Measurements from ENCODE around the gene NTHL1. TPM values are rescaled to one million over a fixed set of nuclear protein-coding genes. Genes with fewer than 3 reads are reported as not detected.
A peak's percentile ranks its signal among the peaks of the same experiment; 100 is the strongest.

The NTHL1 gene
- total and polyA plus RNA-seq, 9 of the 15 experiments (the other 6 are each of a cell fraction or from before 2014, with no cell fraction given), result 1.1 to 58.8 (median 17.6) TPM

GRCh38 chr16:2003231-2003826 lies 44.3 kb downstream of the NTHL1 start:
- in situ Hi-C loops (cut with MboI), result no loop called here
- H4K20me1 ChIP-seq (replicated peaks; ENCODE audit: control insufficient read depth, insufficient read depth, low read length), result peaks cover 39% of the 10 kb centered on the region
- CTCF ChIA-PET (ENCODE audit: low intra/inter-chr PET ratio), result no interaction called here
- POLR2A ChIA-PET, result interaction anchor here (0.6 to 3.0 kb wide), 11 partner anchors 15 to 502 kb away, joined by 3 to 12 read pairs (median 4); partner anchors contain the start of genes NPW, RPS2 and TRAF7
- no peaks in the 10 kb centered on the region for H3K9me3 ChIP-seq (replicated peaks; ENCODE audit: control insufficient read depth, insufficient read depth, low read depth, low read length)
- no TSS peak for BruUV-seq (replicated peaks)
- no peak overlapping the region for H3K4me3 ChIP-seq
- peaks cover 61% of the 10 kb centered on the region for H3K79me2 ChIP-seq (ENCODE audit: control insufficient read depth, insufficient read depth, low read length)
- intact Hi-C loops (cut with micrococcal nuclease), result no loop called here
- no peak for FAIRE-seq
- 55% methylated on average over 8 of the region's 8 CpGs for WGBS (ENCODE audit: insufficient coverage, low coverage, missing lambda C conversion rate)
- no peaks in the 10 kb centered on the region for H3K27me3 ChIP-seq (ENCODE audit: control insufficient read depth in 2 of 2, insufficient read depth in 2 of 2, low read length in 2 of 2)
- H3K36me3 ChIP-seq (ENCODE audit: control insufficient read depth, insufficient read depth, low read length), result peaks cover 95% of the 10 kb centered on the region; the same call in 2 of the 3 replicates
- H3K27ac ChIP-seq (ENCODE audit: extremely low read depth, low read depth, low read length), result no peak overlapping the region
- ATAC-seq, result no peak
- no peak overlapping the region for H2AFZ ChIP-seq (ENCODE audit: low read depth, low read length)
- H3K9ac ChIP-seq (ENCODE audit: insufficient read depth in 1 of 2, low read depth in 2 of 2, low read length in 2 of 2), result peak overlapping the region; percentile 1 to 38; a peak in 3 of 4 replicates
- H3K9me1 ChIP-seq (ENCODE audit: control insufficient read depth, insufficient read depth, low read length), result peaks cover 15% of the 10 kb centered on the region
- no peak overlapping the region for H3K4me2 ChIP-seq (ENCODE audit: insufficient read depth, low read length)
- DNase-seq (ENCODE audit: extremely low read depth in 1 of 4, low spot score in 3 of 4), result no peak
- H3K4me1 ChIP-seq (replicated peaks in 1 of 2; ENCODE audit: control insufficient read depth in 2 of 2, insufficient read depth in 2 of 2, low read length in 2 of 2), result peaks cover 19 to 87% of the 10 kb centered on the region in 2 experiments
- no peak for TF ChIP-seq SNRNP70 (optimal IDR thresholded peaks at IDR 0.05; ENCODE audit: low read depth, low read length)
- no peak for TF ChIP-seq RBBP5 (IDR thresholded peaks at IDR 0.05; ENCODE audit: borderline replicate concordance, insufficient read depth, low read length, poor library complexity, severe bottlenecking)
- no peak for TF ChIP-seq TAF1 (IDR thresholded peaks at IDR 0.05; ENCODE audit: control insufficient read depth, extremely low read depth, insufficient read depth, low read length, severe bottlenecking)
- no peak for TF ChIP-seq ZBTB12 (CRISPR knock-in tag; IDR thresholded peaks at IDR 0.05)
- TF ChIP-seq SMARCA4 (IDR thresholded peaks at IDR 0.05), result no peak
- TF ChIP-seq ID3 (CRISPR knock-in tag; IDR thresholded peaks at IDR 0.05), result no peak
- TF ChIP-seq ID3 (tag; IDR thresholded peaks at IDR 0.05), result no peak
- 0 out of 2 replicates have a peak, but pooled peaks have one; percentile 11 for TF ChIP-seq ZNF143 (CRISPR knock-in tag; IDR thresholded peaks at IDR 0.05)
- TF ChIP-seq HDAC8 (tag; IDR thresholded peaks at IDR 0.05), result no peak
- TF ChIP-seq IRF1 (CRISPR knock-in tag; IDR thresholded peaks at IDR 0.05; ENCODE audit: borderline replicate concordance), result no peak
- TF ChIP-seq ZNF740 (CRISPR knock-in tag; IDR thresholded peaks at IDR 0.05), result 0 out of 2 replicates have a peak, but pooled peaks have one; percentile 6
- TF ChIP-seq ZNF740 (tag; IDR thresholded peaks at IDR 0.05), result no peak
- no peak for TF ChIP-seq SIN3A (IDR thresholded peaks at IDR 0.05; ENCODE audit: borderline replicate concordance in 2 of 2, control insufficient read depth in 1 of 2, low read depth in 2 of 2, low read length in 2 of 2)
- no peak for TF ChIP-seq PTTG1 (tag; IDR thresholded peaks at IDR 0.05; ENCODE audit: low read depth)
- TF ChIP-seq HDGF (IDR thresholded peaks at IDR 0.05), result 0 out of 2 replicates have a peak, but pooled peaks have one; percentile 48
- TF ChIP-seq NR2C2 (CRISPR knock-in tag; IDR thresholded peaks at IDR 0.05), result no peak
- TF ChIP-seq NR2C2 (tag; IDR thresholded peaks at IDR 0.05), result no peak

Data from K562 (cell line).